GM15510 (cell line): Measurements from ENCODE around the gene MIOX.
A peak's percentile ranks its signal among the peaks of the same experiment; 100 is the strongest.

Experiments used
- POLR2A ChIP-seq: IDR thresholded peaks from 3 replicates; pipeline ENCODE4 v1.6.1; 2011; ENCODE audit warnings: borderline replicate concordance; ENCODE audit not compliant: insufficient read length; ENCODE audit errors: extremely low read depth

Gene MIOX

GRCh38 chr22:50489363-50490243 is 2.9 kb downstream of the MIOX start:
- TF ChIP-seq POLR2A: no peak

- no peak for TF ChIP-seq POLR2A
Observed at GRCh38 chr22:50490531-50491308, 4.1 kb downstream of the MIOX start.

GRCh38 chr22:50497093-50497492 is 10.4 kb downstream of the MIOX start:
- TF ChIP-seq POLR2A: no peak

- no peak for TF ChIP-seq POLR2A
Observed at GRCh38 chr22:50498322-50498890, 11.7 kb downstream of the MIOX start.

GRCh38 chr22:50500452-50500851 is 13.8 kb downstream of the MIOX start:
- TF ChIP-seq POLR2A: no peak

- TF ChIP-seq POLR2A: no peak
Observed at GRCh38 chr22:50502096-50502495, 15.4 kb downstream of the MIOX start.

GRCh38 chr22:50502628-50503474 is 16.2 kb downstream of the MIOX start:
- no peak for TF ChIP-seq POLR2A

- no peak for TF ChIP-seq POLR2A
Observed at GRCh38 chr22:50503475-50504145, 17.0 kb downstream of the MIOX start.

GRCh38 chr22:50504369-50505211 is 17.9 kb downstream of the MIOX start:
- no peak for TF ChIP-seq POLR2A

- TF ChIP-seq POLR2A: no peak
Observed at GRCh38 chr22:50505276-50505775, 18.7 kb downstream of the MIOX start.

GRCh38 chr22:50505776-50506610 is 19.3 kb downstream of the MIOX start:
- TF ChIP-seq POLR2A: no peak

GRCh38 chr22:50506611-50507420 is 20.2 kb downstream of the MIOX start:
- no peak for TF ChIP-seq POLR2A

- peak; percentile 72 for TF ChIP-seq POLR2A
Observed at GRCh38 chr22:50507421-50507990, 20.8 kb downstream of the MIOX start, which contains the start of gene LMF2. Gene LMF2, minus strand, starts transcription at chr22:50507702. Its CDS starts 27 bp downstream, at chr22:50507675.
